Measurements from ENCODE around the gene TEX19. TPM values are rescaled to one million over a fixed set of nuclear protein-coding genes. Genes with fewer than 3 reads are reported as not detected.

The TEX19 gene
- total RNA-seq, 1 donor from 2014 or later, result not detected

DNA sequence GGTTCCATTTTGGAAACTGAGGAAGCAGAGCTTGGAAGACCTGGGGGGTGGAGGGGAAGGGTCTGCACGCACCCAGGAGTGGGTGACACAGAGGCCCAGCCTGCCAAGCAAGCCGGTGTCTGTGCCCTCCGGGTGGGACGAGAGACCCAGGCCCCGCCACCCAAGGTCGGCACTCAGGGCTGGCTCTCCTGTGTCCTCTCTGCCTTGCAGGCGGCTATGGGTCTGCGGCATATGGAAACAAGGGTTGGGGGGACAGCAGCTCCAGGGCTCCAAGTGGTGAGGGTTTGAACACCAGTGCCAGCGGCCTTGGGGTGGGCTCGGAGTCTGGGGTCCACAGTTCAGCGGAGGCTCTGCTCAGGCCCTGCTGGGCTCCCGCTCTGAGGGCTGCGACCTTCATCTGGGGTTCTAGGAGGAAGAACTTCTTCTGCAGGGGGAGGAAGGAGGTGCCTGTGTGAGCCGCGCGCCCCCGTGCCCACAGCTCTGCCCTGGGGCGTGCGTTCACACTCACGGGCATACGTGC, 37.0 kb upstream of the TEX19 start:
- DNase-seq (ENCODE audit: low read depth in 2 of 2), result no peak

DNA sequence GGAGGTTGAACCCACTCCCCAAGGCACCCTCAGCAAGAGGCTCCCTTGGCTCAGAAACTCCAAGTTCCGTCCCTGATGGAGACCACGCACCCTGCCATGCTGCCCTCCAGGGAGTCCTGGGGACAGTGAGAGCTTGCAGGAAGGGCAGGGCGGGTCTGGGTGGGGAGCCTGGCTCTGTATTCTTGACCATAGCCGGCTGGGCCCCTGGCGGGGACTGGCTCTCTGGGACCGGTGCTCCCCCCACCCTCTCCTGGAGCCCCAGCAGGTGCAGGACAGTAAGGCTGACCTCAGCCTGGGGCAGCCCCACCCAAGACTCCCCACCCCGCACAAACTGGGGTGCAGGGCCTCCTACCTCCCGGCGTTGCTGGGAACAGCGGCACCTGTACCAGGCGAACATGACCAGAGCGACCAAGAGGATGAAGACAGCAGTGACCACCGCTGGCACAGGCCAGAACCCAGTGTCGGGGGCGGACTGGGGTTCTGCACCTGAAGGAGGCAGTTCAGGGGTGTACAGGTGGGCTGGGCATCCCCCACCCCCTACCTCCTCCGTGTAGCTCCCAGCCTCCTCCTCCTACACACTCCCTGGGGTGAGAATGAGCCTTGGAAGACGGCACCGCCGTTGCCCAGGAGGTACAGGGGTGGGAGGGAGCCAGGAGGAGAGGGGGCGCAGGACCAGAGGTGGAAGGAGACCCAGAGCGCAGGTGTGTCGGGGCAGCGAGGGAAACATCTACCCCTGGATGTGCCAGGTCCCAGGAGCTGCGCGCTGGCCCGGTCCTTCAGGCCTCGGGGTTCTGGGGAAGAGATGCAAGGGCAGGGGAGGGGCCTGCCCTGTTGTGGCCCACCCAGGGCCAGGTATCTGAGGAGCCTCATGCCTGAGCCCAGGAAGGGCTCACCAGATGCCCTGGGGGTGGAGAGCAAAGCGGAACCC, 36.3 kb upstream of the TEX19 start:
- no peak for DNase-seq (ENCODE audit: low read depth in 2 of 2)

DNA sequence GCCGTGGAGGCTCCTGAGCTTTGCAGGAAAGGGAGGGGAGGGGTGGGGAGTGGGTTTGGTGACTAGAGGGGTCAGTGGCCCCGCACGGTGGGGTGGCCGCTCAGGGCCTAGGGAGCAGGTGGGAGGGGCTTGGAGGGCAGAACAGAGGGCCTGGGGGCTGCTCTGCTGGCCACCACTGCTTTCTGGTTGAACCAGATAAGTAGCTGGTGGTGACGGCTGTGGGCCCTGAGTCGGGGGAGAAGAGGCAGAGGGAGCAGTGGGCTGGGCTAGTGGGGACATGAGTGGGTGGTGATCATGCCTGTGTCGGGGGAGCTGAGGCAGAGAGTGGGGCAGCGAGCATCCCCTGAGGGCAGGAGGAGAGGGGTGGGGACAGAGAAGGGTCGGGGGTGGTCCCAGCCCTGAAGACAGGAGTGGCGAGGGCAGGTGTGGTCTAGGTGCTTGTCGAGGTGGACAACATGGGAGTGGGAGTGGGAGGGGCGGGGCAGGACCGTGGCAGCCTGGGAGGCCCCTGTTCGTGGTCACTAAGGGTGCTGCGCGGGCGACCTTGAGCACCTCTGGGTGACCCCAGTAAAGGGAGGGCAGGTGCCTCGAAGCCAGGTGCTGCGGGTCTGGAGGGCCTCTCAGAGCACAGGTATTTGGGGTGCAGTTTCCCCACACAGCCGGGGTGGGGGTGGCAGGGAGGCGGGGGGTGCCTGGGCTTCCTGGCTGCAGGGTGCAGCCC, 35.4 kb upstream of the TEX19 start:
- DNase-seq (ENCODE audit: low read depth in 2 of 2), result no peak

DNA sequence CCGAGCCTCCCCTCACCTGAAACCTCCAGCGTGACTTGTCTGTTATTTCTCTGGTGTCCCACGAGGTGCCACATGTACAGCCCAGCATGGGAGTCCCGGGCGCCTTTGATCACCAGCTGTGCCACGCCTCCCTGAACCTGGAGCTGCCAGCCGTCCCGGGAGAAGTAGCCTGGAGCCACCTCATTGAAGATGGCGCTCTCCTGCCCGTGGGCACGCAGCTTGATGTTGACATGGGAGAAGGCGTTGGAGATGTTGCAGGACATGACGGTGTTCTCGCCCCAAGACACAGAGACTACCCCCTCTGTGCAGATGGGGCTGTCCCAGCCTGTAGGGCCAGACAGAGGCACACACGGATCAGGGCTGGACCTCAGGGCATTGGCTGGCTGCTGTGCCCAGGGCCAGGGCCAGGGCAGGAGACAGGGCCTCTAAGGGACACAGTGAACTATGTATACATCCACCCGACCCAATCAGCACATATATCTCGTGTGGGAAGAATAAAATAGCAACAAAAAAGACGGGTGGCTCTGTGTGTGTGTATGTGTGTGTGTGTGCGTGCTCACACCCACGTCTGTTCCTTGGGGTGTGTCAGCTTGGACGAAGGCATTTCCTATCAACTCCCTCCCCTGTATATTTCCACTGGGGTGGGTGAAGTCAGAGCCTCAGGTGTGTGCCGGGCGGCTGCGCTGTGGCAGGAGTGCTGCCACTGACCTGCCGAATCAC, 34.3 kb upstream of the TEX19 start:
- no peak for DNase-seq (ENCODE audit: low read depth in 2 of 2)

DNA sequence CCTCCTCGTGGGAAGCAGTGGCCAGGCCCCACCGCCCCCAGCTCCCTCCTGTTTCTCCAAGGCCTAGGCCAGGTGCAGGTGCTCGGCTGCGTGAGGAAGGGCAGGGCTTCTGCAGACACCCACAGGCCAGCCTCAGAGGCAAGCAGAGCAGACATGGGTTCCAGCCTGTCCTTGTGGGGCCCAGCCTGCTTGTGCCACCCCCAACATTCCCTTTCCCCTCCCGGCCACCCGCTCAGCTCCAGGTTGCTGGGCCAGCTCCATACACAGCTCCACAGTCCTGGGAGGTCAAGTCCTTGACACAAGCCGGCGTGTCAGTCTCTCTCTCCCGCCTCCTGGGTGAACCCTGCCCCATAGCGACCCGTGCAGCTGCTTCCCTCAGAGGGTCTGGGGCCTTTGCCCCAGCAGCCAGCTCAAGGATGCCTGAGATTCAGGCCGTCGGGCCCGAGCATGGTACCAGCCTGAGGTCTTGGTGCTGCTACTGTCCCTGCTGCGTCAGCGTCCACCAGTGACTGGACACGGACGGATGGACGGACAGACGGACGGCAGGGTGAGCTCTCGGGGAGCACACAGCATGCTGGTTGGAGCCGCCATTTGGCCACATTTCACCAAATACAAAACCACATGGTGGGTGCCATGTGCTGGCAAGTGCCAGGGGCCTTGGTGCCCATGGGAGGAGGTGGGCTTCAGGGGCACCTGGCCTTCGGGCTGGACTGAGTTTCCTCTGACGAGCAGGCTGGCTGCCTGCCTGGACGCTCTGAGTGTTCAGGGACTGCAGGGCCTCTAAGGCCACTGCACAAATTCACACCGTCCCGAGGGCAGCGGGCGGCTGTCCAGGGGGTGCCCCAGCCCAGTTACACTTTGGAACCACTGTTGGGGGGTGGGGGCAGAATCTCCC, 33.5 kb upstream of the TEX19 start:
- DNase-seq (ENCODE audit: low read depth in 2 of 2), result no peak

DNA sequence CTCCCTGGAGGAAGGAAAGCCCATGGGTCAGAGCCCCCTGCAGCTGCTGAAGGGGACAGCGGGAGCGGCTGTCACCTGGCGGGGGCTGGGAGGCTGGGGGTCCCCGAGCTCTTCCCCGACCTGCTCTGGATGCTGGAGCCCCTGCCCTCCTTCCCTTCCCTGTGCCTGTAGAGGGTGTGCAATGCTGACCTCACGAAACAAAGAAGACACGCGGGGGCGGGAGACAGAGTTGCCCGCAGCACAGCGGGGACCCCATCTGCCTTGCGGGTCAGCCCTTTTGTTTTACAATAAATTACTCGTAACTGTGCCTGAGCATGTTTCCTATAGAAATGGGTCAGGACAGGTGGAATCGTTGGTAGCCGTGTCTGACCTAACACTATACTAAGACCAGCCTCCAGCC, 31.8 kb upstream of the TEX19 start:
- no peak for DNase-seq (ENCODE audit: low read depth in 2 of 2)

DNA sequence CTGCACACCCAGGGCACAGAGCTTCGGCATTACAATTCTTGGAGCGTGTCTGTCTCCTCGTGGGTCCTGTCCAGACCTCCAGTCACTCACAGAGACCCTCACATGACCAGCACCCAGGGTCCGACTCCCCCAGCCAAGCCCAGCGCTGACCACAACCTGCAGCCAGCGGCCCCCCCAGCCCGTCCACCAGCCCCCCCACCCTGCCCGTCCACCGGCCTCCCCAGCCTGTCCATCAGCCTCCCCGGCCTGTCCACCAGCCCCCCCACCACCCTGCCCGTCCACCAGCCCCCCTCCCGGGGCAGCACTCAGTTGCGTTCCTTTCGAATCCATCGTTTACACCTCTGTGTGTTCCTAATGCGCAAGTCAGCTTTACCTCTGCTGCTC, 31.3 kb upstream of the TEX19 start:
- DNase-seq (ENCODE audit: low read depth in 2 of 2), result no peak

DNA sequence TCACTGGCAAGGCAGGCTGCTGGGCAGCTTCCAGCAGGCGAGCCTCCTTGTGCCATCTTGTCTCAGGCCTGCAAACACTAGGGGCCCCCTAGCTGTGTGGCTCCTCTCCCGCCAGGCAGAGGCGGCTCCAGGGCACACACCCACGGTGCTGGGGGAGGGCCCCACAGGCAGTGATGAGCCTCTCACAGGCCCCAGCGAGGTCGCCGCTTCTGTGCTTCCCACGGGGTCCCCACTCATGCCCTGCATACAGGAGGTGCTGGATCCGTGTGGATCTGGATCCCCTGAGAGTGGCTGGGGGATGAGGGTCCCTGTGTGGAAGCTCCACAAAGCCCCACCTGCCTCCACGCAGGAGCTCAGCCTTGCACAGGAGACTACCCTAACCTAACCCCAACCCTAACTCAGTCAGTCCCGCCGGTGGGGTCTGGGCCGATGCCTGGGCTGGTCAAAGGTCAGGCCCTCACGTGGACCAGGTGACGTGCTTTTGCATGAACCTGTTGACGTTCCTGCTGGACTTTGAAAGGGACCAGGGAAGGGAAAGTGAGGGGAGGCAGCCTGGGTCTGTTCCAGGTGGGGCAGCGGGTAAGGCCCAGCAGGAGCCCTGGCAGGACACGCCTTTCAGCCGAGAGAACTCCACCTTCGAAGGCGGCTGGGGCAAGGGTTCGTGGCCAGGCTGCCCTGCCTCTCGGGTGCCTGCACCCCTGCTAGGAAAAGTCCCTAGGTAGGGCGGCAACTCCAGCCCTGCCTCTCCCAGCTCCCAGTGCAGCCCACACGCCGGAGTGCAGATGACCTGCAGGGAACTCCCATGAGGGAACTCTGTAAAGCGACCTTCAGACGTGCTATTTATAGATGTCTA, 30.7 kb upstream of the TEX19 start:
- no peak for DNase-seq (ENCODE audit: low read depth in 2 of 2)

DNA sequence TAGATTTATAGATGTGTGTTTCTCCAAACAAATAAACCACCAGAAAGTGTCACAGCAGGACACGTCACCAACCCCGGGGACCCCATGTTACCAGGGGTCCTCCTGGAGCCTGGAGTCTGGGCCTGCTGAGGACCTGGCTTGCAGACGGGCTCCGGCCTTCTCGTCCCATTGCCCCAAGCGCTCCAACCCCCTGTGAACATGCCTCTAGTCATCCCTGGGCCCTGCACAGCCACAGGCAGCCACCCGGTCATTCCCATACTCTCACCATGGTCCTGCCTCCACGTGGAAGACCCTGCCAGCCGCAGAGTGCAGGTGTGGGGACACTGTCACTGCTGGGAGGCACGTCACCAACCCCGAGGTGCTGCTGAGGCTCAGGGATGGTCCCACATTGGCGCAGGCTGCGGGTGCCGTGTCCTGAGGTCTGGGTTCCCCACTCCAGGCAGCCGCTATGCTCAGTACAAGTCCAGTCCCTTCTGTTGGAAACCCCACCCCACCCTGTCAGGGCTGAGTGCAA, 30.0 kb upstream of the TEX19 start:
- DNase-seq (ENCODE audit: low read depth in 2 of 2), result no peak

DNA sequence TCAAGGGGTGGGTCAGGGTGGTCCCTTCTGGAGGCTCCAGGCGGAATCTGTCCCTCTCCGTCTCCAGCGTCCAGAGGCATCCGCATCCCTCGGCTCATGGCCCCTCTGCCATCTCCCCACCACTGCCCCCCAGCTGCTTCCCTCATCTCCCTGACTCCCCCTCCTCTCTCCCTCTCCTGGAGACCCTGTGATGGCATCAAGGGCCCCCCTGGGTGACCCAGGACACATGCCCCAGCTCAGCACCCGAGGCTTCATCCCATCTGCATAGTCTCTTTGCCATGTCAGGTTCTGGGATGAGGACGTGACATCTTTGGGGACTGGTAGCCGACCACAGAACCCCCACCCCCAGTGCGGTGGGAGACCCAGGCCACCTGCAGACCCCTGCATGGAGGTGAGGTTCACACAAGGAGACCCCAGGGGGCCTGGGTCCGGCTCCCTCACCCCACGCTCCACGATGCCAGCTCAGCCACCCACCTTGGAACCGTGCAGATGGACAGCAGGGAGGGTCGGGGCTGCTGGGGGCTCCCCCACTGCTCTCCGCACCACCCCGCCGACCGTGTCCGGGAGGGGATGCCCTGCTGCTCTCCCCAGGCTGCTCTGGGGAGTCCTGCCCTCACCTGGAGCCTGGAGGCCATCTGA, 29.2 kb upstream of the TEX19 start:
- DNase-seq (ENCODE audit: low read depth in 2 of 2), result no peak

DNA sequence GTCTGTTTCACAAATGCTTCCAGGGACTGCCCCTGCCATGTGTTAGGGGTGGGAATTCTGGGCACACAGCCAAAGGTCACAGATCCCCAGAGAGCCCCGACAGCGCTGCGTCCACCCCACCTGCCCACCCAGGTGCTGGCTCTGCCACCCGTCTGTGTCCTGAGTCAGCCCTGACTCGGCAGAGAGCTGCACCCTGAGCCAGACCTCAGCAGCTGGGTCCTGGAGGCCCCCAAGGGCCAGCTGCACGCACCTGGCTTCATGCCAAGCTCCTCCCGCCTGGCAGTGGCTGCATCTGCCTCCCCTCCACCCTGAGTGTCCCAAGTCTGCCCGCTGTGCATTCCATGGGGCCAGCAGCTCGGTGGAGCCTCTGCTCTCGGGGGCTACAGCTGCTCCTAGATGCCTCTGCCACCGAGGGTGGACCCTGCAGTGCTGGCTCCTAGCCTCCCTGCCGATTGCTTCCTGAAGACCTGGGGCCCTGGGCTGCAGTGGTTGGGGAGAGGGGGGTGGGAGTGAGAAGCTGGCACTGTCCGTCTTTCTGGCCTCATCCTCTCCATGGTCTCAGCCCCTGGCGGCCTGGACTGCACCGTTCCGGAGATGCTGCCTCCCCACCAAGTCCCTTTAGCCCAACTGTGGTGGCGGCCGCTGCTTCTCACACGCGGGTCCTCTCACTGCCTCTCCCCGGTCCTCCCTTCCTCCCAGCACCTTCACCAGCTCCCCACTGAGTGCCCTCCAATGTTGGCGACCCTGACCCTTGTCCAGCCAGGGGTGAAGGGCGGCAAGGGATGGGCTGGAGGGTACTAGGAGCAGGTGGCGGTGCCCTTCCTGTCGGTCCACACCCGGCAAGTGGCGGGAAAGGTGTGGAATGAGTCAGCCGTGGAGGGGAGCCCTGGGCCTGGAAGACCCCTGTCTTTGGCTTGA, 28.5 kb upstream of the TEX19 start:
- peak; percentile 31 to 53 for DNase-seq (ENCODE audit: low read depth in 2 of 2)

DNA sequence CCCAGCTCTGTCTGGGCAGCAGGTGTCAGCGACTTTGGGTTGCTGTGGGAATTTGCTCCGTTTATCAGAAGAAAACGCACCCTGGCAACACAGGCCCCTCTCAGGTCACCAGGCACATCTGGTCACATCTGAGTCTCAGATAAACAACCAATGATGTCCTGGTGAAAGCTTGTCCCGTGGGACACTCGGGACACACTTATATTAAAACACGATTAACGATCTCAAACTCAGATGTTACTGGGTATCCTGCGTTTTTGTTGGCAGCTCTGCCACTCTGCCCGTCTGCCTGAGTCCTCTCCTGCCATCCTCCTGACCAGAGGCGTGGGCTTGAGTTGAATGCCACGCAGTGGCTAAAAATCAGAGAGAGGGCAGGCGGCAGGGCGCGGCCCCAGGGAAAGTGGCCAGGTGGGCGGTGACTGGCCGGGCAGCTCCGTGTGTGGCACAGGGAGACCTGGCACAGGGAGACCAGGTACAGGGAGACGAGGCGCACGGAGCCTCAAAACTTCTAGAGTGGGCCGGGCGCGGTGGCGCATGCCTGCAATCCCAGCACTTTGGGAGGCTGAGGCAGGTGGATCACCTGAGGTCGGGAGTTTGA, 27.6 kb upstream of the TEX19 start:
- DNase-seq (ENCODE audit: low read depth in 2 of 2), result no peak

DNA sequence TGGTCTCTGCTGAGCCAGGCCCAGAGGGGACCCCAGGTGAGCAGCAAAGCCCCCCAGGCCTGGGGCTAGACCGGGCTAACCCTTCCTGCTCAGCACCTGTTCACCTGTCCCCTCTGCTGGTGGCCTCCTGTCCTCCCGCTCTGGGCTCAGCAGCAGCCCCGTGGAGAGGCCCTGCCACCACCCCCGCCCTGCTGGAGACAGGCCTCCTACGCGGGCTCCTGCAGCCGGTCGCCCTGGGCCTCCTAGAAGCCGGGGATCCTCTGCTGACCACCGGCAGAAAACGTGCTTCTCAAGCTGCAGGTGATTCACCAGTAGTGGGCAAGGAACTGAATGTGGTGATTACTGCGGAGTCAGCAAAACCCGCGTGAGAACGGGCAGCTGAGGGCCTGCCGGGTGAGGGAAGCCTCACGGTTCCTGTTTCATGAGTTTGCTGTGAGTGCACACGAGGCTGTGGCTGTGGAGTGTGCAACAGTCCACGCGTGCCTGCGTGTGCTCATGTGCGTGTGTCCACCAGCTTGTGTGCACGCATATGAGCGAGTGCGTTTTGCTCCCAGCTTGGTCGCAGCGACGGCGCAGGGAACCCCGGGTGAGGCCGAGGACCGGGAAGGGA, 26.3 kb upstream of the TEX19 start:
- DNase-seq (ENCODE audit: low read depth in 2 of 2), result peak; percentile 11 to 29

DNA sequence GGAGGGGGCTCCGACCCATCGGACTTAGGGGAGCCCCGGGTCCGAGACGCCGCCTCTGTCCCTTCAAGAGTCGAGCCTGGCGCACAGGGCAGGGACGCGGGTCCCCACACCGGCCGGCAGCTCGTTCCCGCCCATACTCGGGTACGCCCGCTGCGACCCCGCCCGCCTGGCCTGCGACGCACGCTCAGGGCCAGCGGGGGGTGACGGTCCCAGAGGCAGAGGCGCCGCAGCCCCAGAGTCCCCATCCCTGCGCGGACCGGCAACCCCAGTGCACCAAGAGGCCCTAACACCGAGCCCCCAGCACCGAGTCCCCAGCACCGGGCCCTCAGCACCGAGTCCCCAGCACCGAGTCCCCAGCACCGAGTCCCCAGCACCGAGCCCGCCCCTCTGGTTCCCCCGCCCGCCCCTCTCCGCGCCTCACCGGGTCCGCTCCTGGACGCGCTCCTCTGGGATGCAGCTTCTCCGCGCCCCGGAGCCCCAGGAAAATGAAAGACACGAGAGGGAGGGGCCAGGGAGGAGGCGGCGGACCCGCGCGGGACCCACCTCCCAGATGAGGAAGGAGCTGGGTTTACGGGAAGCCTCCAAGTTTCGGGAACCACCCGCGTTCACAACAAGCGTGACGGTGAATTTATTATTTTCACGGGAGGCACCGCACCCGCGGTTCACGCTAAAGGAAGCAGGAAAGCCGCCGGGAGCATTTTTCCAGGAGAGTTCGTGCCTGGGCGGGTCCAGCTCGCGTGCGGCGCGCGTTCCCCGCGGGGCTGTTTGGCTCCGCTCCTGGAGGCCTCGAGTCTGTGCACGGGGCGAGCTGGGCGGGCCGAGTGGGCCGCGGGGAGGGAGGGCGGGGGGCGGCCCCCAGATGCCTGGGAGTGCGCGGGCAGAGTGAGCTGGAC, 25.5 kb upstream of the TEX19 start, which contains the start of gene SECTM1:
Gene SECTM1, minus strand, starts transcription at position 488 of the 893 bp plus-strand sequence. CDS start 6,526 bp downstream, outside the sequence.
- DNase-seq (ENCODE audit: low read depth in 2 of 2), result peak; percentile 28 to 74

DNA sequence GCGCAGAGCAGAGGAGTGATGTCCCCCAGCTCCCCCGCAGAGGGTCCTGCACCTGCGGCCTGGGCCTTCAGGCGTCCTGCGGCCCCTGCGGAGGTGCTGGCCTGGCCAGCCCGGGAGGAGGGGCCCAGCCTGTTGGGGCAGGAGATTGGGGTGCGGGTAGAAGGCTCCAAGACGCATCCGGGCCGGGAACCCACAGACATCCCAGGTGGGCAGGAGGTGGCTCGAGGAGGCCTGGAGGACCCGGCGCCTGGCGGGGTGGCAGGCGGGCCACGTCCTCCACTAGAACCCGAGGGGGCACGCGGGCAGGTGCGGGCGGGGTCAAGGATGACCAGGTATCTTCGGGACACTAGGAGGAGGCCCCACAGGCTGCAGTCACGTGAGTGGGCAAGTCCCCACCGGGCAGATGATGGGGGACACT, 24.8 kb upstream of the TEX19 start:
- DNase-seq (ENCODE audit: low read depth in 2 of 2), result no peak
